Neural cell (in vitro differentiated cells): ENCODE data around the gene MYCL. TPM values are rescaled to one million over a fixed set of nuclear protein-coding genes. Genes with fewer than 3 reads are reported as not detected.

ENCODE experiments used
- H2AFZ ChIP-seq: fragments of 200-600, 300-800 bp; sonication (generic), shearing (Covaris generic); 2 replicates; pipeline ENCODE4 v1.6.0; 2014; ENCODE audit warnings: low read depth, mild to moderate bottlenecking, antibody characterized with exemption, low read length, moderate library complexity
- H3F3A ChIP-seq: fragments of 200-600 bp; shearing (Covaris generic); 2 replicates; pipeline ENCODE4 v1.6.1; 2016; ENCODE audit warnings: mild to moderate bottlenecking, moderate library complexity, mixed read lengths, antibody characterized with exemption, low read length; ENCODE audit not compliant: insufficient read depth, poor library complexity, severe bottlenecking
- H3K27ac ChIP-seq: fragments of 200-600, 300-800 bp; sonication (generic), shearing (Covaris generic); 2 replicates; pipeline ENCODE4 v1.5.1; 2014; ENCODE audit warnings: mild to moderate bottlenecking, low read length, moderate library complexity
- H3K27me3 ChIP-seq: fragments of 300-800, 200-600 bp; sonication (generic), shearing (Covaris generic); 2 replicates; pipeline ENCODE4 v1.6.0; 2014; ENCODE audit warnings: mild to moderate bottlenecking, low read depth, low read length, moderate library complexity; ENCODE audit not compliant: insufficient read depth
- H3K36me3 ChIP-seq: fragments of 300-800, 200-600 bp; sonication (generic), shearing (Covaris generic); 2 replicates; pipeline ENCODE4 v1.5.1; 2014; ENCODE audit warnings: mild to moderate bottlenecking, antibody characterized with exemption, low read length, moderate library complexity; ENCODE audit not compliant: insufficient read depth
- H3K4me2 ChIP-seq: fragments of 300-800, 200-600 bp; sonication (generic), shearing (Covaris generic); 2 replicates; pipeline ENCODE4 v1.6.0; 2014; ENCODE audit warnings: mild to moderate bottlenecking, low read length
- H3K4me3 ChIP-seq: fragments of 300-800, 200-600 bp; sonication (generic), shearing (Covaris generic); 2 replicates; pipeline ENCODE4 v1.5.1; 2014; ENCODE audit warnings: mild to moderate bottlenecking, low read length, moderate library complexity
- H3K79me2 ChIP-seq: fragments of 200-600 bp; shearing (Covaris generic); replicated peaks from 2 replicates; pipeline ENCODE4 v1.6.0; 2014; ENCODE audit warnings: mild to moderate bottlenecking, low read length, moderate library complexity; ENCODE audit not compliant: insufficient read depth
- H3K9ac ChIP-seq: fragments of 300-800, 200-600 bp; sonication (generic), shearing (Covaris generic); 2 replicates; pipeline ENCODE4 v1.6.1; 2016; ENCODE audit warnings: mild to moderate bottlenecking, low read length, mixed read lengths
- H3K9me2 ChIP-seq: fragments of 200-600 bp; shearing (Covaris generic); 2 replicates; pipeline ENCODE4 v1.6.1; 2016; ENCODE audit warnings: mild to moderate bottlenecking, low read length, mixed read lengths; ENCODE audit not compliant: insufficient read depth
- H3K9me3 ChIP-seq: fragments of 200-600, 300-800 bp; sonication (generic), shearing (Covaris generic); 2 replicates; pipeline ENCODE4 v1.6.1; 2016; ENCODE audit warnings: mild to moderate bottlenecking, mixed run types, low read length, moderate library complexity, mixed read lengths
- H4K20me1 ChIP-seq: fragments of 200-600 bp; shearing (Covaris generic); 2 replicates; pipeline ENCODE4 v1.6.1; 2016; ENCODE audit warnings: mild to moderate bottlenecking, mixed run types; ENCODE audit not compliant: insufficient read depth
- CTCF ChIP-seq: fragments of 450-650 bp; IDR thresholded peaks from 2 replicates; pipeline ENCODE4 v1.5.1; 2014; ENCODE audit warnings: antibody characterized with exemption, mild to moderate bottlenecking, moderate library complexity; ENCODE audit not compliant: poor library complexity, severe bottlenecking
- EP300 ChIP-seq: fragments of 450-650 bp; conservative IDR thresholded peaks from 2 replicates; pipeline ENCODE4 v1.6.1; 2014; ENCODE audit warnings: antibody characterized with exemption, mild to moderate bottlenecking, moderate library complexity; ENCODE audit not compliant: poor library complexity, severe bottlenecking
- EZH2 ChIP-seq: fragments of 200-600, 300-800 bp; shearing (Covaris generic), sonication (generic); IDR thresholded peaks from 2 replicates; pipeline ENCODE4 v1.6.1; 2014; ENCODE audit warnings: antibody characterized with exemption, low read length, borderline replicate concordance, mild to moderate bottlenecking; ENCODE audit not compliant: insufficient read depth, poor library complexity, severe bottlenecking
- MXI1 ChIP-seq: fragments of 450-650 bp; conservative IDR thresholded peaks from 2 replicates; pipeline ENCODE4 v1.6.1; 2014; ENCODE audit warnings: antibody characterized with exemption, mild to moderate bottlenecking; ENCODE audit not compliant: poor library complexity, severe bottlenecking
- POLR2AphosphoS5 ChIP-seq: IDR thresholded peaks from 2 replicates; pipeline ENCODE4 v1.6.1; 2012
- RAD21 ChIP-seq: fragments of 450-650 bp; conservative IDR thresholded peaks from 2 replicates; pipeline ENCODE4 v1.6.1; 2014; ENCODE audit warnings: antibody characterized with exemption, mild to moderate bottlenecking, moderate library complexity
- REST ChIP-seq: IDR thresholded peaks from 2 replicates; pipeline ENCODE4 v1.6.1; 2012; ENCODE audit warnings: borderline replicate concordance
- SMC3 ChIP-seq: fragments of 450-650 bp; conservative IDR thresholded peaks from 2 replicates; pipeline ENCODE4 v1.6.1; 2014; ENCODE audit warnings: antibody characterized with exemption, mild to moderate bottlenecking, moderate library complexity; ENCODE audit not compliant: poor library complexity
- TAF1 ChIP-seq: IDR thresholded peaks from 2 replicates; pipeline ENCODE4 v1.6.1; 2012; ENCODE audit warnings: low read depth
- polyA plus RNA-seq: library from polyadenylated mRNA; depleted of rRNA; stranded (reverse); fragments of >200 nt; gene quantifications from 2 replicates; pipeline ENCODE4 v1.2.3, GENCODE V29; 2014

Gene MYCL
- polyA plus RNA-seq, 1 donor from 2014 or later = 35.2 TPM

GRCh38 chr1:39898648-39899603 lies 2.8 kb downstream of the MYCL start:
- Histone ChIP-seq H3K9me2 (no peaks in the 10 kb centered on the region), H3K9ac (peak overlapping the region; percentile 59), H3K36me3 (peaks cover 5% of the 10 kb centered on the region), H3K27me3 (no peaks in the 10 kb centered on the region), H3K4me2 (peak overlapping the region; percentile 72), H3F3A (no peaks in the 10 kb centered on the region), H3K27ac (peak overlapping the region; percentile 80), H4K20me1 (no peaks in the 10 kb centered on the region), H3K79me2 (no peaks in the 10 kb centered on the region), H3K9me3 (no peaks in the 10 kb centered on the region), H2AFZ (peak overlapping the region; percentile 41), H3K4me3 (peak overlapping the region; percentile 99)
- TF ChIP-seq CTCF (no peak), MXI1 (peak; percentile 77), REST (peak; percentile 46)

GRCh38 chr1:39898191-39898590 lies 3.5 kb downstream of the MYCL start:
- no peaks in the 10 kb centered on the region for H3K9me3 ChIP-seq
- peak overlapping the region; percentile 72 for H3K4me2 ChIP-seq
- H2AFZ ChIP-seq = no peak overlapping the region
- no peaks in the 10 kb centered on the region for H4K20me1 ChIP-seq
- peak overlapping the region; percentile 59 for H3K9ac ChIP-seq
- TF ChIP-seq RAD21 = no peak
- no peak for TF ChIP-seq CTCF
- no peak for TF ChIP-seq EP300
- no peak for TF ChIP-seq EZH2
- TF ChIP-seq POLR2AphosphoS5 = no peak
- no peak for TF ChIP-seq REST
- no peak for TF ChIP-seq MXI1
- TF ChIP-seq TAF1 = no peak
- TF ChIP-seq SMC3 = no peak
- no peaks in the 10 kb centered on the region for H3K79me2 ChIP-seq
- H3K27me3 ChIP-seq = no peaks in the 10 kb centered on the region
- no peaks in the 10 kb centered on the region for H3K9me2 ChIP-seq
- no peaks in the 10 kb centered on the region for H3F3A ChIP-seq
- H3K27ac ChIP-seq = peak overlapping the region; percentile 80
- H3K36me3 ChIP-seq = peaks cover 5% of the 10 kb centered on the region
- peak overlapping the region; percentile 99 for H3K4me3 ChIP-seq
